SK-N-SH treated with all-trans-retinoic acid at 6 μM for 48 hours (cell line): ENCODE data around the gene PIAS1.

Experiments
- ATAC-seq: fragments of 200-7000 bp; cut with Tn5 transposase; 3 replicates; pipeline ENCODE4 v1.9.1; 2020; ENCODE audit warnings: mild to moderate bottlenecking, moderate library complexity
- ARNTL ChIP-seq: fragments of 450-650 bp; formaldehyde crosslinking; IDR thresholded peaks from 2 replicates; pipeline ENCODE4 v1.5.0; 2020; ENCODE audit warnings: low read depth, mild to moderate bottlenecking, moderate library complexity, borderline replicate concordance
- BACH2 ChIP-seq: fragments of 250-450 bp; sonication (Bioruptor Pico); IDR thresholded peaks from 2 replicates; pipeline ENCODE4 v1.9.0; 2021; ENCODE audit warnings: mild to moderate bottlenecking, borderline replicate concordance
- CSDC2 ChIP-seq: fragments of 250-450 bp; sonication (Bioruptor Pico); IDR thresholded peaks from 2 replicates; pipeline ENCODE4 v1.5.0; 2020; ENCODE audit warnings: mild to moderate bottlenecking, moderate library complexity
- ESRRG ChIP-seq: fragments of 250-450 bp; sonication (Bioruptor Pico); IDR thresholded peaks from 2 replicates; pipeline ENCODE4 v1.6.1; 2021; ENCODE audit warnings: mild to moderate bottlenecking
- GLIS3 ChIP-seq: fragments of 250-450 bp; sonication (Bioruptor Pico); IDR thresholded peaks from 2 replicates; pipeline ENCODE4 v1.5.0; 2020; ENCODE audit warnings: mild to moderate bottlenecking, moderate library complexity
- ISL1 ChIP-seq: fragments of 250-450 bp; sonication (Bioruptor Pico); IDR thresholded peaks from 2 replicates; pipeline ENCODE4 v2.1.2; 2022; ENCODE audit warnings: mild to moderate bottlenecking, moderate library complexity
- OSR1 ChIP-seq: fragments of 250-450 bp; sonication (Bioruptor Pico); IDR thresholded peaks from 2 replicates; pipeline ENCODE4 v1.8.0; 2022; ENCODE audit warnings: moderate library complexity, mild to moderate bottlenecking, inconsistent platforms
- PPARA ChIP-seq: fragments of 250-450 bp; sonication (Bioruptor Pico); IDR thresholded peaks from 2 replicates; pipeline ENCODE4 v1.5.0; 2020; ENCODE audit warnings: mild to moderate bottlenecking, borderline replicate concordance
- RARB ChIP-seq: fragments of 250-450 bp; sonication (Bioruptor Pico); IDR thresholded peaks from 2 replicates; pipeline ENCODE4 v1.8.0; 2021; ENCODE audit warnings: mild to moderate bottlenecking, moderate library complexity
- SNAI2 ChIP-seq: fragments of 250-450 bp; sonication (Bioruptor Pico); IDR thresholded peaks from 2 replicates; pipeline ENCODE4 v1.5.0; 2020; ENCODE audit warnings: mild to moderate bottlenecking, moderate library complexity
- TCF4 ChIP-seq: fragments of 250-450 bp; sonication (Bioruptor Pico); IDR thresholded peaks from 2 replicates; pipeline ENCODE4 v1.8.0; 2021; ENCODE audit warnings: mild to moderate bottlenecking, moderate library complexity, borderline replicate concordance
- TOX ChIP-seq: fragments of 250-450 bp; sonication (Bioruptor Pico); IDR thresholded peaks from 2 replicates; pipeline ENCODE4 v1.8.0; 2021; ENCODE audit warnings: mild to moderate bottlenecking, moderate library complexity, borderline replicate concordance
- ZC3H10 ChIP-seq: fragments of 250-450 bp; sonication (Bioruptor Pico); IDR thresholded peaks from 2 replicates; pipeline ENCODE4 v1.5.1; 2021; ENCODE audit warnings: mild to moderate bottlenecking, moderate library complexity
- ZFP3 ChIP-seq: fragments of 250-450 bp; sonication (Bioruptor Pico); IDR thresholded peaks from 2 replicates; pipeline ENCODE4 v1.5.0; 2020; ENCODE audit warnings: mild to moderate bottlenecking, moderate library complexity
- ZNF565 ChIP-seq: fragments of 450-650 bp; formaldehyde crosslinking; conservative IDR thresholded peaks from 2 replicates; pipeline ENCODE4 v1.5.0; 2020; ENCODE audit warnings: low read depth, mild to moderate bottlenecking, moderate library complexity
- ZNF70 ChIP-seq: fragments of 450-650 bp; formaldehyde crosslinking; IDR thresholded peaks from 2 replicates; pipeline ENCODE4 v1.5.0; 2020; ENCODE audit warnings: mild to moderate bottlenecking, moderate library complexity
- ZNF8 ChIP-seq: fragments of 450-650 bp; formaldehyde crosslinking; IDR thresholded peaks from 2 replicates; pipeline ENCODE4 v1.5.0; 2020; ENCODE audit warnings: mild to moderate bottlenecking, moderate library complexity
- TF ChIP-seq, protein P1 (sequence below): fragments of 250-450 bp; sonication (Bioruptor Pico); IDR thresholded peaks from 2 replicates; pipeline ENCODE4 v1.8.0; 2021; ENCODE audit warnings: low read depth, mild to moderate bottlenecking, moderate library complexity, borderline replicate concordance
- TF ChIP-seq, protein P2 (sequence below): fragments of 250-450 bp; sonication (Bioruptor Pico); IDR thresholded peaks from 2 replicates; pipeline ENCODE4 v1.5.0; 2020; ENCODE audit warnings: mild to moderate bottlenecking, moderate library complexity
- TF ChIP-seq, protein P3 (sequence below): fragments of 250-450 bp; sonication (Bioruptor Pico); IDR thresholded peaks from 2 replicates; pipeline ENCODE4 v1.5.1; 2021; ENCODE audit warnings: mild to moderate bottlenecking, moderate library complexity
- TF ChIP-seq, protein P4 (sequence below): fragments of 250-450 bp; sonication (Bioruptor Pico); IDR thresholded peaks from 2 replicates; pipeline ENCODE4 v1.5.1; 2020; ENCODE audit warnings: low read depth, mild to moderate bottlenecking, moderate library complexity

The PIAS1 gene

DNA sequence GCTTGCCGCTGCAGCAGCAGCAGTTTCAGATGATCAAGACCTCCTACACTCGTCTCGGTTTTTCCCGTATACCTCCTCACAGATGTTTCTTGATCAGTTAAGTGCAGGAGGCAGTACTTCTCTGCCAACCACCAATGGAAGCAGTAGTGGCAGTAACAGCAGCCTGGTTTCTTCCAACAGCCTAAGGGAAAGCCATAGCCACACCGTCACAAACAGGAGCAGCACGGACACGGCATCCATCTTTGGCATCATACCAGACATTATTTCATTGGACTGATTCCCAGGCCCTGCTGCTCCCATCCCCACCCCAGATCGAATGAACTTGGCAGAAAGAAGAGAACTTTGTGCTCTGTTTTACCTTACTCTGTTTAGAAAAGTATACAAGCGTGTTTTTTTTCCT, 133.4 kb downstream of the PIAS1 start:
- ATAC-seq: peak; percentile 92
- TF ChIP-seq ZFP3 (CRISPR knock-in tag) (no peak), TCF4 (peak; percentile 31; the same call in 1 of the 2 replicates)

DNA sequence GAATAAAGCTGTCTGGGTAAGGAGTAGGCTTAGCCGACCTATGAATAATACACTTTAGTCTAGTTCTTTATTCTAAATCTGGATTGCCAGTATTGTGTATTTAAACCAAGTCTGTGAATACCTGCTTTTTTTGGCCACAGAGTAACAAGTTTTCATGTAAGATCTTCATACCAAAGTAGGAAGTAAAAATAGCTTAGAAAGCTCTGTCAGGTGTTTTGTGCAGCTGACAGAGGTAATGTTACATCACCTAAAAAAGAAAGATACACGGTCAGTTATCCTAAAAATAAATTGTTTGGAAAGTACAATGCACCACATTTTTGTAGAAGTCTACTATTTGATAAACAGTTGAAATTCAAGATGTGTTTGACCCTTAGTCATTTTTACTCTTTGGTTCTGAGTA, 134.5 kb downstream of the PIAS1 start:
- no peak for TF ChIP-seq ZNF565
- TF ChIP-seq PPARA: no peak
- TF ChIP-seq RARB (CRISPR knock-in tag): no peak
- TF ChIP-seq GLIS3 (CRISPR knock-in tag): no peak
- no peak for ATAC-seq

DNA sequence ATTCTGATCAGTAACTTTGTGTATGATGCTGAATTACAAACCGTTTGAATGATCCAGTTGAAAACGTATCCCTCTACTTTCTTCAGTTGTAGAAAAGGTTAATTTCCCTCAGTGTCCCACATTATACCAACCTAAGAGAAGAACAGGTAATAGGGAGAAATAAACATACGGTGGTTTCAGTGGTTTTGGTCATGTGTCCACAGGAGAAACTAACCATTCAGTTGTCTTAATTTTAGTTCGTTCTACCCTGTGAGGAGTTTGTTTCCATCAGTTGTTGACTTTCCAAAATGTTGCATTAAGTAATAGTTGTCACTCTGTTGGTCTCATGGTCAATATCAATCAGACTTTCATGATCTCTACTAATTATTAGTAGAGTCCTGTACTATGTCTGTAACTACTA, 135.9 kb downstream of the PIAS1 start:
- no peak for ATAC-seq
- TF ChIP-seq TCF4: no peak
- TF ChIP-seq, protein P1, sequence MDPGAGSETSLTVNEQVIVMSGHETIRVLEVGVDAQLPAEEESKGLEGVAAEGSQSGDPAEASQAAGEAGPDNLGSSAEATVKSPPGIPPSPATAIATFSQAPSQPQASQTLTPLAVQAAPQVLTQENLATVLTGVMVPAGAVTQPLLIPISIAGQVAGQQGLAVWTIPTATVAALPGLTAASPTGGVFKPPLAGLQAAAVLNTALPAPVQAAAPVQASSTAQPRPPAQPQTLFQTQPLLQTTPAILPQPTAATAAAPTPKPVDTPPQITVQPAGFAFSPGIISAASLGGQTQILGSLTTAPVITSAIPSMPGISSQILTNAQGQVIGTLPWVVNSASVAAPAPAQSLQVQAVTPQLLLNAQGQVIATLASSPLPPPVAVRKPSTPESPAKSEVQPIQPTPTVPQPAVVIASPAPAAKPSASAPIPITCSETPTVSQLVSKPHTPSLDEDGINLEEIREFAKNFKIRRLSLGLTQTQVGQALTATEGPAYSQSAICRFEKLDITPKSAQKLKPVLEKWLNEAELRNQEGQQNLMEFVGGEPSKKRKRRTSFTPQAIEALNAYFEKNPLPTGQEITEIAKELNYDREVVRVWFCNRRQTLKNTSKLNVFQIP (CRISPR knock-in tag): no peak

DNA sequence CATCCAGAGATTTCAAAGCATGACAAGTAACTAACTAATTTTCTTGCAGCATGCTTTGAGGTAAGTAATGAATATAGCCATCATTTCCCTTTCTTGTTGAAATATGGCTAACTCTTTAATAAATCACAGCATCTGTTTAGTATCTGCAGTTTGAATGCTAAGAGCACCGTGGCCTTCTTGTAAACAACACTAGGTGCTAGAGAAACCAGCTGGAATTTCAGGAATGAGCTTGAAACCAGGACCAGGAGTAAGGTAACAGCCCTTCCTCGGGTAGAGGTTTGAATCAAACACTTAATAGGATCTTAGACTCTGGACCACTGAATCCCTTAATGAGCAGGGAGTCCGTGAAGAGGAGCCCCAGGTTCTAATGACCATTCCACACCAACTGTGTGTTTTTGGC, 137.4 kb downstream of the PIAS1 start:
- TF ChIP-seq, protein P1 (CRISPR knock-in tag): no peak
- TF ChIP-seq PPARA: no peak
- TF ChIP-seq, all 23 proteins: peak for 0
- ATAC-seq: no peak

DNA sequence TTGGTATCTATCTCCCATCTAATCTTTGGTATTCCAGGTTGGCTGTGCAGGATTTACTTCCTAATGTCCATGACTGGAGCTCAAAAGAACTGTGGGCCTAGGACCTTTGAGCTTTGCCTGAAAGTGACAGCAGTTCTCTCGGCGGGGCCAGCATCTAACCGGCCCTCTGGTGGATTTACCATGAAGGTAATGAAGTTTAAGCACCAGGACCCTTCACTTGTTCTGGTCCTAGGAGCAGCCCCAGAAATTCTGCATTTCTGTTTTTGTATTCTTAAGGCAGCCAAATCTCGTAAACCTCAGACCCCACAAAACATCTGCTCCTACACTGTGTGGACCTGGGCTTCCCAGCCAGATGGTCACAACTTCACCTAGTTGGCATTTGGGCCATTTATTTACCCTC, 138.0 kb downstream of the PIAS1 start:
- ATAC-seq: no peak
- no peak for TF ChIP-seq ZFP3 (CRISPR knock-in tag)
- no peak for TF ChIP-seq ZNF70 (CRISPR knock-in tag)
- TF ChIP-seq, protein P1 (CRISPR knock-in tag): no peak
- no peak for TF ChIP-seq ESRRG (CRISPR knock-in tag)
- no peak for TF ChIP-seq ISL1

DNA sequence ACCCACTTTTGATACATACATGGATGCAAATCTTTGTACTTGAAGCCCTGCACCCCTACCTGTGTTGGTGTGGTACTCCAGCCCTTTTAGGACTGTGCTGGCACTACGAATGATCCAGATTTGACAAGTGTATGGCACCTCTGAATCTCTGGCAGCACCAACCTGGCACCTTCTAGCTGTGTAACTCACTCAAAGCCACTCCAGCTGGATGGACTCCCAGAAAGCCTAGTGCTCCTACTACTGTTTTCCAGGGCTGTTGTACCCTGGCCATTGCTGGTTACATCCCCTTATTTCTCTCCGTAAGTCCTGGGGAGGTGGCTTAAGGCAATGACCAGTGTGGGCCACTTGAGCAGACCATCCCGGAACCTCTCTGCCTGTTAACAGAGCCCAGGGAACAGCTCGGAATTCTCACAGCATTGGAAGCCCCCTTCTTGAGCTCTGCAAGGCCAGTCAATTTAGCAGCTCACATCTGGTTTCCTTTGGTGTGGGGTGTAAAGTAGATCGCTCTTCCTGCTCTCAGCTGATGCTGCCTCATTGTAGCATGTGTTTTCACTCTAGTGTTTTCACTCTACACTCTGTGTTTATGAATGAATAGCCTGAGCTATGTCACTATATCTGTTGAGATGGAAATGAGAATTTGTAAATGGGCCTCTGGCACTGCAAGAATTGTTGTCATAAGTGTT, 138.8 kb downstream of the PIAS1 start:
- ATAC-seq: no peak
- TF ChIP-seq SNAI2 (CRISPR knock-in tag): no peak
- TF ChIP-seq OSR1 (CRISPR knock-in tag): no peak
- TF ChIP-seq, protein P2, sequence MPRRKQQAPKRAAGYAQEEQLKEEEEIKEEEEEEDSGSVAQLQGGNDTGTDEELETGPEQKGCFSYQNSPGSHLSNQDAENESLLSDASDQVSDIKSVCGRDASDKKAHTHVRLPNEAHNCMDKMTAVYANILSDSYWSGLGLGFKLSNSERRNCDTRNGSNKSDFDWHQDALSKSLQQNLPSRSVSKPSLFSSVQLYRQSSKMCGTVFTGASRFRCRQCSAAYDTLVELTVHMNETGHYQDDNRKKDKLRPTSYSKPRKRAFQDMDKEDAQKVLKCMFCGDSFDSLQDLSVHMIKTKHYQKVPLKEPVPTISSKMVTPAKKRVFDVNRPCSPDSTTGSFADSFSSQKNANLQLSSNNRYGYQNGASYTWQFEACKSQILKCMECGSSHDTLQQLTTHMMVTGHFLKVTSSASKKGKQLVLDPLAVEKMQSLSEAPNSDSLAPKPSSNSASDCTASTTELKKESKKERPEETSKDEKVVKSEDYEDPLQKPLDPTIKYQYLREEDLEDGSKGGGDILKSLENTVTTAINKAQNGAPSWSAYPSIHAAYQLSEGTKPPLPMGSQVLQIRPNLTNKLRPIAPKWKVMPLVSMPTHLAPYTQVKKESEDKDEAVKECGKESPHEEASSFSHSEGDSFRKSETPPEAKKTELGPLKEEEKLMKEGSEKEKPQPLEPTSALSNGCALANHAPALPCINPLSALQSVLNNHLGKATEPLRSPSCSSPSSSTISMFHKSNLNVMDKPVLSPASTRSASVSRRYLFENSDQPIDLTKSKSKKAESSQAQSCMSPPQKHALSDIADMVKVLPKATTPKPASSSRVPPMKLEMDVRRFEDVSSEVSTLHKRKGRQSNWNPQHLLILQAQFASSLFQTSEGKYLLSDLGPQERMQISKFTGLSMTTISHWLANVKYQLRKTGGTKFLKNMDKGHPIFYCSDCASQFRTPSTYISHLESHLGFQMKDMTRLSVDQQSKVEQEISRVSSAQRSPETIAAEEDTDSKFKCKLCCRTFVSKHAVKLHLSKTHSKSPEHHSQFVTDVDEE (CRISPR knock-in tag): no peak
- TF ChIP-seq ESRRG (CRISPR knock-in tag): no peak
- TF ChIP-seq TCF4: no peak
- no peak for TF ChIP-seq ZNF8 (CRISPR knock-in tag)
- TF ChIP-seq, protein P3, sequence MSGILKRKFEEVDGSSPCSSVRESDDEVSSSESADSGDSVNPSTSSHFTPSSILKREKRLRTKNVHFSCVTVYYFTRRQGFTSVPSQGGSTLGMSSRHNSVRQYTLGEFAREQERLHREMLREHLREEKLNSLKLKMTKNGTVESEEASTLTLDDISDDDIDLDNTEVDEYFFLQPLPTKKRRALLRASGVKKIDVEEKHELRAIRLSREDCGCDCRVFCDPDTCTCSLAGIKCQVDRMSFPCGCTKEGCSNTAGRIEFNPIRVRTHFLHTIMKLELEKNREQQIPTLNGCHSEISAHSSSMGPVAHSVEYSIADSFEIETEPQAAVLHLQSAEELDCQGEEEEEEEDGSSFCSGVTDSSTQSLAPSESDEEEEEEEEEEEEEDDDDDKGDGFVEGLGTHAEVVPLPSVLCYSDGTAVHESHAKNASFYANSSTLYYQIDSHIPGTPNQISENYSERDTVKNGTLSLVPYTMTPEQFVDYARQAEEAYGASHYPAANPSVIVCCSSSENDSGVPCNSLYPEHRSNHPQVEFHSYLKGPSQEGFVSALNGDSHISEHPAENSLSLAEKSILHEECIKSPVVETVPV (CRISPR knock-in tag): no peak
- no peak for TF ChIP-seq BACH2 (CRISPR knock-in tag)
- no peak for TF ChIP-seq ZFP3 (CRISPR knock-in tag)
- TF ChIP-seq, protein P4, sequence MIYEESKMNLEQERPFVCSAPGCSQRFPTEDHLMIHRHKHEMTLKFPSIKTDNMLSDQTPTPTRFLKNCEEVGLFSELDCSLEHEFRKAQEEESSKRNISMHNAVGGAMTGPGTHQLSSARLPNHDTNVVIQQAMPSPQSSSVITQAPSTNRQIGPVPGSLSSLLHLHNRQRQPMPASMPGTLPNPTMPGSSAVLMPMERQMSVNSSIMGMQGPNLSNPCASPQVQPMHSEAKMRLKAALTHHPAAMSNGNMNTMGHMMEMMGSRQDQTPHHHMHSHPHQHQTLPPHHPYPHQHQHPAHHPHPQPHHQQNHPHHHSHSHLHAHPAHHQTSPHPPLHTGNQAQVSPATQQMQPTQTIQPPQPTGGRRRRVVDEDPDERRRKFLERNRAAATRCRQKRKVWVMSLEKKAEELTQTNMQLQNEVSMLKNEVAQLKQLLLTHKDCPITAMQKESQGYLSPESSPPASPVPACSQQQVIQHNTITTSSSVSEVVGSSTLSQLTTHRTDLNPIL (CRISPR knock-in tag): no peak
- no peak for TF ChIP-seq PPARA
- no peak for TF ChIP-seq ISL1
- TF ChIP-seq ARNTL (CRISPR knock-in tag): no peak
- TF ChIP-seq RARB (CRISPR knock-in tag): no peak
- TF ChIP-seq ZC3H10 (CRISPR knock-in tag): no peak
- TF ChIP-seq TOX (CRISPR knock-in tag): no peak
- no peak for TF ChIP-seq CSDC2
